ENCODE measurements around the gene SLC1A2.

The SLC1A2 gene

GRCh38 chr11:35218956-35219355 lies 200.4 kb downstream of the SLC1A2 start:
- DNase-seq (ENCODE audit: low read depth), result no peak

DNA sequence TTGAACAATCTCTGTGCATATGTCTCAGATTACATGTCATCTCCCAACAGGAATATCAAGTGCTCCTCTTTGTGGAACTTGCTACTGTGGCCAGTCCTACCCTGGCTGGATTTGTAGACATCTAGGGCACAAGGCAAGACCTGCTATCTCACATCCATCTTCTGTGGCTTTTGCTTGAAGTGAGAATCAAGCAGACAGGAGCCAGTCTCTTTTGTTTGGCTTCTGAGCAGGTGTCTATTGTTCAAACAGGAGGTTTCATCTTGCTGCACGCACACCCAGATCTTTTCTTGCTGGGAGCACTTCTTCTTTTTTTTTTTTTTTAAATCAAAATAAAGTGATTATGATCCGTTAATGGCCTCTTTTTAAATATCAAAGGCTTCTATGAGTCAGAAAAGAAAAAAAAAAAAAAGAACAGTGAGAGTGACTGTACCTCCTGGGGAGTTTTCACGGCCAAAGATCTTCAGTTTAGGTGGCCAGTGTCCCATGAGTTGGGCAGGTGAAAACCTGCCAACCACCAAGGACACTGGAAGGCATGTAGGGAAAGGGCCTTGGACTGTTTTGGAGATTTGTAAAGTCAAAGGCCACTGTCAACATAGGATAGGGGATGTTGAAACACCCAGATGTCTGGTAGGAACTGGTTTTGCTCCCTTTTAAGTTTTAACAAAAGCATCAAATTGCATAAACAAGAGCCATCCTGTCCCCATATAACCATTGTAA lies 202.2 kb downstream of the SLC1A2 start:
- no peak for DNase-seq (ENCODE audit: low read depth)

DNA sequence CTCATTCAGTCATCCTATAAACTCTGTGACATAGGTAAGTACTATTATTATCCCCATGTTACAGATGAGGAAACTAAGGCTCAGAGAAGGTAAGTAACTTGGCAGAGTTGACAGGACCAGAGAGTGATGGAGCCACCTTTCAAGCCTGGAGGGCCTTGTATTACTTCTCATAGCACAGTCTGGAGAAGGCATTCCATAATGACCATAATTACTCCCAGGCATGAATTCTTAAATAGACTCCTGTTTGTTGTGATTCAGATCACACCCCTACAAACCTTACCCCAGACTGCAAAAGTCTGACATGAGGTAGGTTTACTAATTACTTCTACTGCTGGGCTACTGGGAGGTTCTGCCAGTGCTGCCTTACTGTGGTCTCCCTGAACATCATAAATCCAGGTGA lies 203.4 kb downstream of the SLC1A2 start:
- DNase-seq (ENCODE audit: low read depth), result no peak

DNA sequence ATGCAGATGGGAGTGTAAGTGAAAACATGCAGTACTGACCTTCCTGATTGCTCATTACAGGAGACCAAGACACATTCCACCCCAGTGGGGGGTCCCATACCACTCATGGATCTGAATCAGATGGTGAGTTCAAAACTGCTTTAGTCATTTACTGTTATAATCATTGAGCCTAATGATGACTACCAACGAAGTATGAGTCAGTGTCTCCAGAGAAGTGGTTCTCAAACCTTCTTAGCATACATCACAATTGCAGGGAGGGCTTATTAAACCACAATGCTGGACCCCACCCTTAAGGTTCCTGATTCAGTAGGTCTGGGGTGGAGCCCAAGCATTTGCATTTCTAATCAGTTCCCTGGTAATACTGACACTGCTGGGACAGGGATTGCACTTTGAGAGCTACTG lies 204.6 kb downstream of the SLC1A2 start:
- DNase-seq (ENCODE audit: low read depth), result no peak

DNA sequence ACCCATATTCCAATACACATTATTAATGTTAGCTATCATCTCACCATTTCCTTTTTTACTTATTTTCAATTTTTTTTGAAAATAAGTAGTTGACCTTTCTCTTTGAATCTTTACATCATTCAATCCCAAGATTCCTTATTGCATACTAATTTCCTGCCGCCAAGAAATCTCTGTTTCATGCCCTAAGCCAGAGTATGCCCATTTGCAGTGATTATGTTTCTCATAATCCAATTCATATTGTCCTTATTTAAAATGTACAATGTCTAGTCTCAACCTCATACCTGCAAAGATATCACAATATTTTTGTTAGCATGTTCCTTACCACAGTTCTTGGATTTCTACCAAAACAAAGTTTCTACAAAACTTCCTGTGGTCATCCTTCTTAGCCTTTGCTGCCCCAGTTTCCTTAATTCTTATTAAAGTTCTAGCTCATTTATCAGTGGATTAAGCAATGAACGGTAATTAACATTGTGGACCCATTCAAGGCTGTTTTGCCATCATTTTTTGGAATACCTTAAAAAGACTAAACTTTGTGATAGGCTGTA lies 205.1 kb downstream of the SLC1A2 start:
- no peak for DNase-seq (ENCODE audit: low read depth)

DNA sequence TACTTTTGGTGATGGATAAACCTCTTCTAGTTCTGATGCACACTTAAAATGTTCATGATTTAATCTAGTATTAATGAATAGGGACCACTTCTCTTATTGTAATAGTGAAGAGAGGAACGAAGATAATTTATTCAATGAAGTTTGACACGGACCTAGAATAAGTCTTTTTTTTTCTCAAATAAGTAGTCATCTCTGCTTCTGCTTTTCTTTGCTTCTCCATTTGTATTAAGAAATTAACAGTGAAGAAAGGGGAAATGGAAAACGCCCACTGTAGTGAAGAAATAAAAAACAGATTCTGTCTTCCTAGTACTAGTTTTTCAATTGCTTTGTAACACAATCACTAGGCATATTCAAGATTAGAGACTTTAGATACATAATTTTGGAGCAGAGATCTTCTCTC lies 207.4 kb downstream of the SLC1A2 start:
- no peak for DNase-seq (ENCODE audit: low read depth)

DNA sequence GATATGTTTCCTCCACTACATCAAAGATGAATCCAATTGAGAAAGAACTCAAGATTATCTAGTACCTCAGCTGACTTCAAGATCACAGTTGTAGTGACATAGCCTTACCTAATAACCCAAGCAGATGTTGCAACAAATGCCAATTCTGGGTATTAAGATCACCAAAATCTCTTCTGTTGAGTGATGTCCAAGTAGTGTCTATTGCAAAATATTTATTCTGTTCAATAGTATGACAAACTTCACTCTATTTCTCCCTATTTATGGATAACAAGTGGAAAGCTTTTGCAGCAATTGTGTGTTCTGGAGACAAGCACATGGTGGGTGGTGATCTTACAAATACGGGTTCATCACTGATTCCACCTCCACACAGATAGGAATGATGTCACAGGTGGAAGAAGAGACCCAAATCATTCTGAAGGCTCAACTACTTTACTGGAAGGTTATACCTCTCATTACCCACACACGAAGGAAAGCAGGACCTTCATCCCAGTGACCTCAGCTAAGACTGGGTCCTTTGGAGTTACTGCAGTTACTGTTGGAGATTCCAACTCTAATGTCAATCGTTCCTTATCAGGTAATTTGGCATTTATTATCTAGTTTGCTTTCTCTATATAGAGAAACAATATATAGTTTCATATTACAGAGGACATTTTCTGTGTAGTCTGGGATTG lies 208.3 kb downstream of the SLC1A2 start:
- DNase-seq (ENCODE audit: low read depth), result no peak

GRCh38 chr11:35208795-35209194 lies 210.6 kb downstream of the SLC1A2 start:
- DNase-seq (ENCODE audit: low read depth), result no peak

DNA sequence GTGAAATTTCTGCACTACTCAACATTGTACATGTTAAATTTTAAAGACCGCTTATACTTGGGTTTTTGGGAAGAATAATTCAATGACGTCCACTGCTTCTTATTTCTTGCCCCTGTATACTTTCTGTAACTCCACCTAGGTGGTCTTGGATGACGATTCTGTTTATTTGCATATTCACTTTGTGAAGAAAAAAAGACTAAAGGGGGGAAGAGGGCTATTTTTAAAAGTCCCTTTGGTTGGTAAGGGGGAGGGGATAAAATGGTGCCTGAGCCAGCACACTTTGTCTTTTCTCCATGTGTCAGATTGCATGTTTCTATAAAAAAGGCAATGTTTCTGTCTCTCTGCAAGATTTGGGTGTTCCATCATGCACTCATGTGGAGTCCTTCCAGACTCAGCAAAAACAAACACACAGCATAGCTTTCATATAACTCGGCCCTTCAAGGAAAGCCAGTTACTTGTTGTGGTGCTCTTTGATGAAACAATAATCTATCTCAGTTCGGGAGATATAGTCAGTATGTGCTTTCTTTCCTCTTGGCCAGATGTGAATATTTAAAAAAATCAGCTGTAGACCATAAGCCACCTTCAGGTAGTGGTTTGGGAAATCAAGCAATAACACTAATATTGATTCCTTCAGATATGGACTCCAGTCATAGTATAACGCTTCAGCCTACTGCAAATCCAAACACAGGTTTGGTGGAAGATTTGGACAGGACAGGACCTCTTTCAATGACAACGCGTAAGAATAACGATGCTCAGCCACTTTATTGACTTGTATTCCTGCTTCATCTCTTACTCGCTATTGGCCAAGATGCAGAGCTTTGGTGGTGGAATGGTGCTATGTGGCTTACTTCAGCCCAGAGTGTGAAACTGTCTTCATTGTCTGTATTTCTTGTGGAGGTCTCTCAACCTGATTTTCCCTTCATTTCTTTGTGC lies 211.6 kb downstream of the SLC1A2 start:
- no peak for DNase-seq (ENCODE audit: low read depth)

DNA sequence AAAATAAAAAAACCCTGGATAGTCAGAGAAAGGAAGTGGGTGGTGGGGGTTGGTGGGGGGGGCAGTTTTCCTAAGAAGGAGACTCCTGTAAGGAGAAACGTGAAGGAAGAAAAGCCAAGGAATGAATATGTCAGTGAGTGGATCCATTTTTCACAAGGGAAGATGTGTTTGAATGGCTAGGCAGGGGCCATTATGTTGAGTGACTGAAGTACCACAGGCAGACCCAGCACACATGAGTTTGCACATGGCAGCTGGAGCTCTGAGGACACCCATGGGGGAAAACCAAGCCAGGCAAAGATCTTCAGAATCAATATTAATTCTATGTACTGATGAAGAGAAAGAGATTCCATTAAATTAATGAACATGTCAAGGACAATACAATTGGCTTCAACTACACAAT lies 212.7 kb downstream of the SLC1A2 start:
- no peak for DNase-seq (ENCODE audit: low read depth)

GRCh38 chr11:35204614-35205013 lies 214.7 kb downstream of the SLC1A2 start:
- DNase-seq (ENCODE audit: low read depth), result no peak
